ENCODE results near the gene KLF4.
"Not testable (repeated sequence)": the region's sequence is repeated elsewhere in the genome, so short reads cannot be mapped to it uniquely, and the experiment has no call there.

KLF4 gene

DNA sequence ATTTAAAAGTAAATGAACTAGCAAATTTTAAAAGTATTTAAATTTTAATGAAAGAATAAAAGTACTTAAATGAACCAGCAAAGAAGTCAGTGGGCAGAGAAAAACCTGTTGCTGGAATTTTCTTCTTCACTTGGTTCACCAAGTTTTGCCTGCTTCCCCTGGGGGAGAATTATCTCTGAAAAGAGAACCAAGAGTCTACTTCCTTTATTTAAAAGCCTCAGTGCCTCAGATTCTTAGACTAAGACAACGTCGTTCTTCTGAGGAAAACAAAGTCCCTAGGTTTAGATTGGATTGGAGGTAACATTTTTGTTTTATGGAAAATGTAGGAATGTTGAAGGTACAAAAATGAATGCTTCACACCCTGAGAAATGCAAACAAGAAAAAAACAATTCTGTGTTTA, 7.4 kb upstream of the KLF4 start:
- Histone ChIP-seq H3K27ac (ENCODE audit: low read depth, low read length) (no peak overlapping the region), H4K91ac (ENCODE audit: low read depth, low read length) (no peak overlapping the region), H4K12ac (ENCODE audit: low read depth, low read length) (no peak overlapping the region), H2BK12ac (ENCODE audit: low read length) (no peak overlapping the region), H3K4ac (ENCODE audit: low read depth, low read length) (no peak overlapping the region), H2AK5ac (ENCODE audit: low read length) (no peak overlapping the region), H3K36me3 (ENCODE audit: control insufficient read depth in 1 of 2, insufficient read depth in 2 of 2, low read length in 2 of 2) (no peaks in the 10 kb centered on the region), H4K8ac (ENCODE audit: low read depth, low read length) (no peak overlapping the region), H3K18ac (ENCODE audit: low read length) (no peak overlapping the region), H3K4me1 (ENCODE audit: control insufficient read depth in 1 of 2, insufficient read depth in 2 of 2, low read length in 2 of 2) (no peaks in the 10 kb centered on the region), H3K23ac (ENCODE audit: low read length) (no peak overlapping the region), H2AFZ (ENCODE audit: insufficient read depth, low read length, poor library complexity) (no peak overlapping the region), H3K27me3 (ENCODE audit: insufficient read depth, low read length) (no peaks in the 10 kb centered on the region), H3K9ac (ENCODE audit: low read length) (no peak overlapping the region), H2BK5ac (ENCODE audit: low read depth, low read length, poor library complexity) (no peak overlapping the region), H3K4me2 (ENCODE audit: low read length) (no peak overlapping the region), H3K79me2 (ENCODE audit: control insufficient read depth, insufficient read depth, low read length, poor library complexity) (no peaks in the 10 kb centered on the region), H3K79me1 (ENCODE audit: low read length) (no peaks in the 10 kb centered on the region), H3K14ac (ENCODE audit: low read length) (no peak overlapping the region), H3K9me3 (ENCODE audit: insufficient read depth, low read depth, low read length) (peaks cover 2% of the 10 kb centered on the region), H3K4me3 (ENCODE audit: low read depth, low read length) (no peak overlapping the region), H2BK120ac (ENCODE audit: insufficient read depth, low read length, poor library complexity) (no peak overlapping the region)
- DNase-seq, result no peak
- WGBS (ENCODE audit: extremely low coverage, insufficient coverage, insufficient read length), result no CpG with 5 or more reads among the region's 2 CpGs

DNA sequence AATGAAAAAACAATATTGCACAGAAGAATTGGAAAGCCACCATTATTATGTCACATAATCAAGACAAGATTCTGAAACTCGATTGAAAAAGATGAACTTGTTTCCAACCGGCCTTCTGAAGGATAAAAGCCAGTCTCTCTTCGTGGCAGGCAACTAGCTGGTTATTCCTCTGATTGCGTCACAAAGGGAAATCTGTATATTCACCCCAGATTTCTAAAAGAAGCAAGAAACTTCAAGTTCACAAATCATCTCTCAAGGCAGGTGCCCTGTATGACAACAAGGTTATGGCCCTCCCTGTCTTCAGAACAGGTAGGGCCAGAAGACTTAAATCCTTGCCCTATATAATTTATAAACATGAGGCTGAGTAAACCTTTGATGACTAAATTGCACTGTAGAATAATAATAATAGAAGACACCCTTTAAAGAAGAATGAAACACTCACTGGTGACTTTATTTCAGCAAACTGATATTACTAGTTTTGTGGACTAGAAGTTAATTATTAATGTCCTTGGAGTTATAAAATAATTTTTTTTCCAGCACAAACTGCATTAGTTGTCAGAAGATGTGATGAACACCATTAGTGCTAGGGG, 2.9 kb upstream of the KLF4 start:
- Histone ChIP-seq H3K27me3 (ENCODE audit: insufficient read depth, low read length) (peaks cover 13% of the 10 kb centered on the region), H3K9ac (ENCODE audit: low read length) (no peak overlapping the region), H4K8ac (ENCODE audit: low read depth, low read length) (no peak overlapping the region), H3K9me3 (ENCODE audit: insufficient read depth, low read depth, low read length) (peaks cover 2% of the 10 kb centered on the region), H3K14ac (ENCODE audit: low read length) (no peak overlapping the region), H2BK5ac (ENCODE audit: low read depth, low read length, poor library complexity) (no peak overlapping the region), H2BK120ac (ENCODE audit: insufficient read depth, low read length, poor library complexity) (no peak overlapping the region), H3K4ac (ENCODE audit: low read depth, low read length) (no peak overlapping the region), H3K4me1 (ENCODE audit: control insufficient read depth in 1 of 2, insufficient read depth in 2 of 2, low read length in 2 of 2) (peaks cover 7 to 20% of the 10 kb centered on the region in 2 experiments), H4K12ac (ENCODE audit: low read depth, low read length) (no peak overlapping the region), H2BK12ac (ENCODE audit: low read length) (no peak overlapping the region), H3K4me2 (ENCODE audit: low read length) (no peak overlapping the region), H4K91ac (ENCODE audit: low read depth, low read length) (no peak overlapping the region), H3K79me2 (ENCODE audit: control insufficient read depth, insufficient read depth, low read length, poor library complexity) (peaks cover 6% of the 10 kb centered on the region), H3K4me3 (ENCODE audit: low read depth, low read length) (no peak overlapping the region), H3K23ac (ENCODE audit: low read length) (no peak overlapping the region), H3K79me1 (ENCODE audit: low read length) (peaks cover 18% of the 10 kb centered on the region), H3K36me3 (ENCODE audit: control insufficient read depth in 1 of 2, insufficient read depth in 2 of 2, low read length in 2 of 2) (peaks cover 0 to under 1% of the 10 kb centered on the region in 2 experiments), H3K27ac (ENCODE audit: low read depth, low read length) (no peak overlapping the region), H2AFZ (ENCODE audit: insufficient read depth, low read length, poor library complexity) (no peak overlapping the region), H3K18ac (ENCODE audit: low read length) (no peak overlapping the region), H2AK5ac (ENCODE audit: low read length) (no peak overlapping the region)
- DNase-seq, result no peak
- no CpG with 5 or more reads among the region's 4 CpGs for WGBS (ENCODE audit: extremely low coverage, insufficient coverage, insufficient read length)

DNA sequence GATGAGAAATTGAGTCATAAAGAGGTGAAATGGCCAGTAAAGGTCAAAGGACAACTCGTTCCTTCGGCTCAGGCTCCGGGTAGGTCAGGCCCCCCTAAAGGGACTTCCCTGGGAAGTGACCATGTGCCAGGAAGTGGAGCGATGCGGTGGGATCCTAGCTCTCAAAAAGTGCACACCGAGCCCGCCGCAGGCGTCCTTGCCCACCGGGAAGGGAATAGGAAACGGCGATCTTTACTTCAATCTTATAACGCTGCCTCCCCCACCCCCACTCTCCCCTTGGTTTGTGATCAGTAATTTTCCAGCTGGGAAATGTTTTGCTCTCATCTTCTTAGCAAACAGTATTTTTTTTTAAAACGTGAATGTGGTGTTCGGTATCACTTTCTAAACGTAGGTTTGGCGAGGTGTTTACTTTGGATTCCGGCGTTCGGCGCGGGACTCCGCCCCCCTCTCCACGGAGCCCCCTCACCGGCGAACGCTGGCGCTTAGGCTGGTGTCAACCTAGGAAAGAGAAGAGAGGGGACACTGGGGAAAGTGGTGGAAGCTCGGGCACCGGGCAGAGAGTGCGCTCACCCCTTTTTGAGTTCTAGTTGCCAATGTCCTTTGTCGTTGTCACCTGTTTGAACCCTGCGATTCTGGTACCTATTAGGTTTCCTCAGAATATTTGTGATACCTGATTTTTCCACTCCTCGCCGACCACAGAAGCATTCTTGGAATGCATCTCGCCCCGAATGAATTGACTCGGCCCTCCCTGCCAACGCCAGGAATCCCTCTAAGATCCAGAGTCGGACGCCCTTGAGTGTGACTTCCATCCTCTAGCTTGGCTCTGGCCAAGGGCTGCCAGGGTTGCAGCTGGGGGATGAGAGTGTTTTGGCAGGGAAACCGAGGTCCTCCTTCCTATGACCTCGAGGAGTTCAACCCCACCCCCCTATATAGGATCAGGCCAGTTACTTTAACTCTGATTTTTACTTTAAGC, 1.8 kb upstream of the KLF4 start:
- Histone ChIP-seq H2AFZ (ENCODE audit: insufficient read depth, low read length, poor library complexity) (peak overlapping the region; percentile 6), H3K4me2 (ENCODE audit: low read length) (peak overlapping the region; percentile 64), H3K23ac (ENCODE audit: low read length) (no peak overlapping the region), H3K4me3 (ENCODE audit: low read depth, low read length) (peak overlapping the region; percentile 31), H2BK12ac (ENCODE audit: low read length) (peak overlapping the region; percentile 85), H3K27me3 (ENCODE audit: insufficient read depth, low read length) (peaks cover 13% of the 10 kb centered on the region), H4K91ac (ENCODE audit: low read depth, low read length) (no peak overlapping the region), H4K8ac (ENCODE audit: low read depth, low read length) (peak overlapping the region; percentile 63), H3K18ac (ENCODE audit: low read length) (no peak overlapping the region), H3K27ac (ENCODE audit: low read depth, low read length) (no peak overlapping the region), H2BK5ac (ENCODE audit: low read depth, low read length, poor library complexity) (no peak overlapping the region), H3K4me1 (ENCODE audit: control insufficient read depth in 1 of 2, insufficient read depth in 2 of 2, low read length in 2 of 2) (peaks cover 14 to 29% of the 10 kb centered on the region in 2 experiments), H3K79me2 (ENCODE audit: control insufficient read depth, insufficient read depth, low read length, poor library complexity) (peaks cover 6% of the 10 kb centered on the region), H3K36me3 (ENCODE audit: control insufficient read depth in 1 of 2, insufficient read depth in 2 of 2, low read length in 2 of 2) (peaks cover 8 to 10% of the 10 kb centered on the region in 2 experiments), H2BK120ac (ENCODE audit: insufficient read depth, low read length, poor library complexity) (peak overlapping the region; percentile 14), H4K12ac (ENCODE audit: low read depth, low read length) (no peak overlapping the region), H2AK5ac (ENCODE audit: low read length) (no peak overlapping the region), H3K4ac (ENCODE audit: low read depth, low read length) (no peak overlapping the region), H3K9ac (ENCODE audit: low read length) (no peak overlapping the region), H3K14ac (ENCODE audit: low read length) (peak overlapping the region; percentile 70), H3K79me1 (ENCODE audit: low read length) (peaks cover 18% of the 10 kb centered on the region), H3K9me3 (ENCODE audit: insufficient read depth, low read depth, low read length) (peaks cover 2% of the 10 kb centered on the region)
- WGBS (ENCODE audit: extremely low coverage, insufficient coverage, insufficient read length), result no CpG with 5 or more reads among the region's 43 CpGs
- peak; percentile 19 to 33 for DNase-seq

DNA sequence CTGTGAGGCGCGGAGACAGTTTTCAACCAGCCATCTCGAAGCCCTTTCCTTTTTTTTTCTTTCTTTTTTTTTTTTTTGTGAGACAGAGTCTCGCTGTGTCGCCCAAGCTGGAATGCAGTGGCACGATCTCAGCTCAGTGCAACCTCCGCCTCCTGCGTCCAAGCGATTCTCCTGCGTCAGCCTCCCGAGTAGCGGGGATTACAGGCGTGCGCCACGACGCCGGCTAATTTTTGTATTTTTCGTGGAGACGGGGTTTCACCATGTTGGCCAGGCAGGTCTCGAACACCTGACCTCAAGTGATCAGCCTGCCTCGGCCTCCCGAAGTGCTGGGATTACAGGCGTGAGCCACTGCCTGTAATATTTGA, 1.0 kb upstream of the KLF4 start:
- not testable (repeated sequence) for H3K9ac ChIP-seq (ENCODE audit: low read length); H2AFZ ChIP-seq (ENCODE audit: insufficient read depth, low read length, poor library complexity); H2AK5ac ChIP-seq (ENCODE audit: low read length); H3K18ac ChIP-seq (ENCODE audit: low read length); H2BK5ac ChIP-seq (ENCODE audit: low read depth, low read length, poor library complexity); H3K9me3 ChIP-seq (ENCODE audit: insufficient read depth, low read depth, low read length); H3K79me2 ChIP-seq (ENCODE audit: control insufficient read depth, insufficient read depth, low read length, poor library complexity); H3K27ac ChIP-seq (ENCODE audit: low read depth, low read length); H3K4ac ChIP-seq (ENCODE audit: low read depth, low read length); H2BK12ac ChIP-seq (ENCODE audit: low read length); H4K12ac ChIP-seq (ENCODE audit: low read depth, low read length); H3K23ac ChIP-seq (ENCODE audit: low read length); H3K4me3 ChIP-seq (ENCODE audit: low read depth, low read length)
- peak overlapping the region; percentile 72 for H4K8ac ChIP-seq (ENCODE audit: low read depth, low read length)
- H3K79me1 ChIP-seq (ENCODE audit: low read length), result peaks cover 18% of the 10 kb centered on the region
- peaks cover 13% of the 10 kb centered on the region for H3K27me3 ChIP-seq (ENCODE audit: insufficient read depth, low read length)
- peak; percentile 52 to 70 for DNase-seq
- H3K4me1 ChIP-seq (ENCODE audit: control insufficient read depth in 1 of 2, insufficient read depth in 2 of 2, low read length in 2 of 2), result peaks cover 14 to 29% of the 10 kb centered on the region in 2 experiments
- H2BK120ac ChIP-seq (ENCODE audit: insufficient read depth, low read length, poor library complexity), result peak overlapping the region; percentile 95
- H4K91ac ChIP-seq (ENCODE audit: low read depth, low read length), result peak overlapping the region; percentile 82
- peak overlapping the region; percentile 64 for H3K4me2 ChIP-seq (ENCODE audit: low read length)
- H3K36me3 ChIP-seq (ENCODE audit: control insufficient read depth in 1 of 2, insufficient read depth in 2 of 2, low read length in 2 of 2), result peaks cover 10 to 11% of the 10 kb centered on the region in 2 experiments
- WGBS (ENCODE audit: extremely low coverage, insufficient coverage, insufficient read length), result no CpG with 5 or more reads among the region's 23 CpGs
- peak overlapping the region; percentile 28 for H3K14ac ChIP-seq (ENCODE audit: low read length)

Measured in trophoblast cell (in vitro differentiated cells and primary cell).